Measurements from ENCODE around the gene C3orf18. TPM values are rescaled to one million over a fixed set of nuclear protein-coding genes. Genes with fewer than 3 reads are reported as not detected.

Gene C3orf18
- total and polyA plus RNA-seq, 2 experiments from 2014 or later, result 2.9 to 5.6 TPM

DNA sequence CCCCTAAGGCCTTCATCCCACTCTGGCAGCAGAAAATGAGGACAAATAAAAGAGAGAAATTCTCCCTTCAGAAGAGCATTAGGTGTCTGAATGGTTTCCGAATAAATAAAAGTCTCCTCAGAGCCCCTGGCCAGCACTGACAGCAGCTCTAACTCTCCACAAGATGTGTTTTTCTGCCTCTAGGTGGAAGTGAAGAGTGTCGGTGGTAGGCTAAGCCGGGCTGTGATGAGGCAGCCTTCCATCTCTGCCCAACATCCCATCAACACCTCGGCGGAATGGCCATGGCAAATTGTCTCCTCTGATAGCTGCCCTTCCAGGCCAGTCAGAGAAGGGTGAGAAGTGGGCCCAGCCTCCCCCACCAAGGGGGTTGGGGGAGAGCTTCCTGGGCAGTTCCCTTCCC is 57.8 kb downstream of the C3orf18 start:
- no peaks in the 10 kb centered on the region for H4K20me1 ChIP-seq (ENCODE audit: insufficient read depth, poor library complexity, severe bottlenecking)
- peaks cover 6% of the 10 kb centered on the region for H3K4me1 ChIP-seq (ENCODE audit: insufficient read depth)
- DNase-seq (ENCODE audit: low spot score), result no peak
- H3K79me2 ChIP-seq, result no peaks in the 10 kb centered on the region
- H3K4me3 ChIP-seq, result no peak overlapping the region
- 71% methylated on average over 5 of the region's 5 CpGs for WGBS (ENCODE audit: low lambda C conversion rate, missing lambda C conversion rate)
- H3K36me3 ChIP-seq (replicated peaks; ENCODE audit: insufficient read depth, low read depth), result no peaks in the 10 kb centered on the region
- H3K4me2 ChIP-seq, result no peak overlapping the region
- H3K27ac ChIP-seq, result no peak overlapping the region
- TF ChIP-seq, protein P1, sequence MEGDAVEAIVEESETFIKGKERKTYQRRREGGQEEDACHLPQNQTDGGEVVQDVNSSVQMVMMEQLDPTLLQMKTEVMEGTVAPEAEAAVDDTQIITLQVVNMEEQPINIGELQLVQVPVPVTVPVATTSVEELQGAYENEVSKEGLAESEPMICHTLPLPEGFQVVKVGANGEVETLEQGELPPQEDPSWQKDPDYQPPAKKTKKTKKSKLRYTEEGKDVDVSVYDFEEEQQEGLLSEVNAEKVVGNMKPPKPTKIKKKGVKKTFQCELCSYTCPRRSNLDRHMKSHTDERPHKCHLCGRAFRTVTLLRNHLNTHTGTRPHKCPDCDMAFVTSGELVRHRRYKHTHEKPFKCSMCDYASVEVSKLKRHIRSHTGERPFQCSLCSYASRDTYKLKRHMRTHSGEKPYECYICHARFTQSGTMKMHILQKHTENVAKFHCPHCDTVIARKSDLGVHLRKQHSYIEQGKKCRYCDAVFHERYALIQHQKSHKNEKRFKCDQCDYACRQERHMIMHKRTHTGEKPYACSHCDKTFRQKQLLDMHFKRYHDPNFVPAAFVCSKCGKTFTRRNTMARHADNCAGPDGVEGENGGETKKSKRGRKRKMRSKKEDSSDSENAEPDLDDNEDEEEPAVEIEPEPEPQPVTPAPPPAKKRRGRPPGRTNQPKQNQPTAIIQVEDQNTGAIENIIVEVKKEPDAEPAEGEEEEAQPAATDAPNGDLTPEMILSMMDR (IDR thresholded peaks at IDR 0.05; ENCODE audit: poor library complexity), result no peak
- H3K9me2 ChIP-seq (replicated peaks; ENCODE audit: insufficient read depth), result no peaks in the 10 kb centered on the region
- no peaks in the 10 kb centered on the region for H3K9me3 ChIP-seq (ENCODE audit: low read depth)
- H3K27me3 ChIP-seq, result peaks cover 6% of the 10 kb centered on the region
- H2AFZ ChIP-seq, result no peak overlapping the region

DNA sequence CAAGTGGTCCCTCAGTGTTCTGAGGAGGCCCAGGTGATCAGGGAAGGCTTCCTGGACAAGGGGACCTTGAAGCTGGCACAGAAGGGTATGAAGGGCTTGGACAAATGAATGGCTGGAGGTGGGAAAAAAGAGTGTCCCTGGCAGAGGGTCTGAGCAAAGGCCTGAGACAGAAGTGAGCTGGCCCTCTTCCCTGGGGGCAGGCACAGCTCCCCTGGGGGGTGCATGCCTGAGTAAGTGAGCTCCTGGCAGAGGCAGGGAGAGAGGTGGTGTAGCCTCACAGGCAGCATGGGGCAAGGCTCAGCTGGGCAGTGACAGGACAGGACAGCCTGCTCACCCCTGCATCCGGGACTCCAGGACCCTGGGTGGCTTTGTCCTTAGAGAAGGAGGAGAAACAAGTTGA is 58.7 kb downstream of the C3orf18 start:
- WGBS (ENCODE audit: low lambda C conversion rate, missing lambda C conversion rate), result 93% methylated on average over 1 of the region's 1 CpG
- no peak for DNase-seq (ENCODE audit: low spot score)

More for the DNA sequence above, 58.7 kb downstream of the C3orf18 start:
- H3K36me3 ChIP-seq (replicated peaks; ENCODE audit: insufficient read depth, low read depth), result no peaks in the 10 kb centered on the region
- H4K20me1 ChIP-seq (ENCODE audit: insufficient read depth, poor library complexity, severe bottlenecking), result no peaks in the 10 kb centered on the region
- no peaks in the 10 kb centered on the region for H3K79me2 ChIP-seq
- peaks cover 11% of the 10 kb centered on the region for H3K27me3 ChIP-seq
- TF ChIP-seq, protein P1 (IDR thresholded peaks at IDR 0.05; ENCODE audit: poor library complexity), result no peak
- no peak for TF ChIP-seq EZH2phosphoT487 (IDR thresholded peaks at IDR 0.05; ENCODE audit: low read depth, severe bottlenecking, unreplicated experiment)
- TF ChIP-seq EZH2 (IDR thresholded peaks at IDR 0.05; ENCODE audit: borderline replicate concordance), result no peak
- no peaks in the 10 kb centered on the region for H3K4me1 ChIP-seq (ENCODE audit: insufficient read depth)
- H3K9me3 ChIP-seq (ENCODE audit: low read depth), result no peaks in the 10 kb centered on the region
- H2AFZ ChIP-seq, result no peak overlapping the region
- no peak overlapping the region for H3K4me3 ChIP-seq
- no peak overlapping the region for H3K4me2 ChIP-seq
- H3K9me2 ChIP-seq (replicated peaks; ENCODE audit: insufficient read depth), result no peaks in the 10 kb centered on the region
- H3K27ac ChIP-seq, result no peak overlapping the region

Other genes with a start within 250 kb of the C3orf18 start
- 79.0 and 125 TPM in 2 replicates for gene HYAL2, start 245.0 kb downstream of the C3orf18 start, total RNA-seq
- gene HYAL2, start 245.0 kb downstream of the C3orf18 start, polyA plus RNA-seq, result 63.9 and 75.4 TPM in 2 replicates
- gene TUSC2, start 239.5 kb downstream of the C3orf18 start, total RNA-seq, result 30.0 and 33.1 TPM in 2 replicates
- gene TUSC2, start 239.5 kb downstream of the C3orf18 start, polyA plus RNA-seq, result 45.6 and 59.0 TPM in 2 replicates
- 11.3 and 13.4 TPM in 2 replicates for gene RASSF1, start 226.9 kb downstream of the C3orf18 start, total RNA-seq
- gene RASSF1, start 226.9 kb downstream of the C3orf18 start, polyA plus RNA-seq, result 22.9 and 30.1 TPM in 2 replicates
- gene ZMYND10, start 222.0 kb downstream of the C3orf18 start, total RNA-seq, result 0.20 and 0.44 TPM in 2 replicates
- 0.18 and 0.77 TPM in 2 replicates for gene ZMYND10, start 222.0 kb downstream of the C3orf18 start, polyA plus RNA-seq
- gene NPRL2, start 217.0 kb downstream of the C3orf18 start, total RNA-seq, result 22.3 and 23.5 TPM in 2 replicates
- gene NPRL2, start 217.0 kb downstream of the C3orf18 start, polyA plus RNA-seq, result 27.0 and 34.6 TPM in 2 replicates
- gene CYB561D2, start 216.9 kb downstream of the C3orf18 start, total RNA-seq, result 31.0 and 37.3 TPM in 2 replicates
- gene CYB561D2, start 216.9 kb downstream of the C3orf18 start, polyA plus RNA-seq, result 40.5 and 46.9 TPM in 2 replicates
- 49.3 and 63.0 TPM in 2 replicates for gene TMEM115, start 208.2 kb downstream of the C3orf18 start, total RNA-seq
- gene TMEM115, start 208.2 kb downstream of the C3orf18 start, polyA plus RNA-seq, result 64.5 and 69.9 TPM in 2 replicates
- gene CACNA2D2, start 64.1 kb downstream of the C3orf18 start, total RNA-seq, result 0.87 and 1.2 TPM in 2 replicates
- gene CACNA2D2, start 64.1 kb downstream of the C3orf18 start, polyA plus RNA-seq, result 1.4 and 1.5 TPM in 2 replicates
- 18.5 and 18.6 TPM in 2 replicates for gene HEMK1, start 1.8 kb upstream of the C3orf18 start, total RNA-seq
- 21.8 and 27.2 TPM in 2 replicates for gene HEMK1, start 1.8 kb upstream of the C3orf18 start, polyA plus RNA-seq
- 4.0 and 5.9 TPM in 2 replicates for gene CISH, start 44.0 kb upstream of the C3orf18 start, total RNA-seq
- gene CISH, start 44.0 kb upstream of the C3orf18 start, polyA plus RNA-seq, result 9.0 and 15.3 TPM in 2 replicates
- 40.5 and 43.0 TPM in 2 replicates for gene MAPKAPK3, start 49.4 kb upstream of the C3orf18 start, total RNA-seq
- gene MAPKAPK3, start 49.4 kb upstream of the C3orf18 start, polyA plus RNA-seq, result 40.9 and 43.1 TPM in 2 replicates
- gene DOCK3, start 107.2 kb upstream of the C3orf18 start, total RNA-seq, result 0.77 and 0.88 TPM in 2 replicates
- 1.6 and 1.9 TPM in 2 replicates for gene DOCK3, start 107.2 kb upstream of the C3orf18 start, polyA plus RNA-seq